Muscle layer of duodenum (tissue), 2 donors: ENCODE results near the gene ELFN1.

Experiments
- H3K27ac ChIP-seq: one replicate; pipeline ENCODE4 v1.7.0; 2013; ENCODE audit warnings: mild to moderate bottlenecking, low read length
- H3K27me3 ChIP-seq: one replicate; pipeline ENCODE4 v1.7.0; 2013; ENCODE audit warnings: low read depth, mild to moderate bottlenecking, control low read depth, low read length
- H3K36me3 ChIP-seq, 2 donors: one replicate each; pipeline ENCODE4 v1.7.0; 2013; ENCODE audit warnings: low read length in 2 of 2, control low read depth in 1 of 2, mild to moderate bottlenecking in 1 of 2; ENCODE audit not compliant: insufficient read depth in 2 of 2, control insufficient read depth in 1 of 2
- H3K4me1 ChIP-seq, 2 donors: one replicate each; pipeline ENCODE4 v1.7.0; 2013; ENCODE audit warnings: low read length in 2 of 2, mild to moderate bottlenecking in 2 of 2, control low read depth in 1 of 2, moderate library complexity in 1 of 2; ENCODE audit not compliant: insufficient read depth in 2 of 2, control insufficient read depth in 1 of 2
- H3K4me3 ChIP-seq, 2 donors: one replicate each; pipeline ENCODE4 v1.7.0; 2013; ENCODE audit warnings: low read length in 2 of 2, low read depth in 1 of 2, mild to moderate bottlenecking in 1 of 2
- H3K9me3 ChIP-seq, 2 donors: one replicate each; pipeline ENCODE4 v1.7.0; 2013; ENCODE audit warnings: low read length in 2 of 2, control low read depth in 1 of 2, mild to moderate bottlenecking in 1 of 2; ENCODE audit not compliant: control insufficient read depth in 1 of 2
- donor health status: healthy.

Gene ELFN1

DNA sequence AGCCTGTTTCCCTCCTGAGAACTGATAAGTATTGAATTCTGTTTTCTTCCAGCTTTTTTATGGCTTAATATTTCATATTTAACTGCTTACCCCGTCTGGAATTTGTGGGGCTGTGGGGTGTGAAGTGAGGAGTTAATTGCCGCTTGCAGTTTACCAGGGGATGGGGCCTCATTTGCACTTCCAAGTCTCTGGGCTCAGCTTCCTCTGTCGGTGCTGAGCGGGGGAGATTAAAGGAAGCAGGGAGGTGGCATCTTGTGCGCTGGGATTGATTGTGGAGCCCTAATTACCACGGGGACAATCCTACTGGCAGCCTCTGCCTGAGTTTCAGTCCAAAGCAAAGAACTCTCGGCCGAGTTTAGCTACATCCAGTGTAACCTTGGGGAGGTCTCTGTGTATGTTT, 33.4 kb downstream of the ELFN1 start:
- no peaks in the 10 kb centered on the region for H3K4me1 ChIP-seq
- H3K27me3 ChIP-seq = no peaks in the 10 kb centered on the region
- peaks cover 9 to 20% of the 10 kb centered on the region in 2 donors for H3K9me3 ChIP-seq
- H3K4me3 ChIP-seq = no peak overlapping the region
- no peaks in the 10 kb centered on the region for H3K36me3 ChIP-seq
- no peak overlapping the region for H3K27ac ChIP-seq

DNA sequence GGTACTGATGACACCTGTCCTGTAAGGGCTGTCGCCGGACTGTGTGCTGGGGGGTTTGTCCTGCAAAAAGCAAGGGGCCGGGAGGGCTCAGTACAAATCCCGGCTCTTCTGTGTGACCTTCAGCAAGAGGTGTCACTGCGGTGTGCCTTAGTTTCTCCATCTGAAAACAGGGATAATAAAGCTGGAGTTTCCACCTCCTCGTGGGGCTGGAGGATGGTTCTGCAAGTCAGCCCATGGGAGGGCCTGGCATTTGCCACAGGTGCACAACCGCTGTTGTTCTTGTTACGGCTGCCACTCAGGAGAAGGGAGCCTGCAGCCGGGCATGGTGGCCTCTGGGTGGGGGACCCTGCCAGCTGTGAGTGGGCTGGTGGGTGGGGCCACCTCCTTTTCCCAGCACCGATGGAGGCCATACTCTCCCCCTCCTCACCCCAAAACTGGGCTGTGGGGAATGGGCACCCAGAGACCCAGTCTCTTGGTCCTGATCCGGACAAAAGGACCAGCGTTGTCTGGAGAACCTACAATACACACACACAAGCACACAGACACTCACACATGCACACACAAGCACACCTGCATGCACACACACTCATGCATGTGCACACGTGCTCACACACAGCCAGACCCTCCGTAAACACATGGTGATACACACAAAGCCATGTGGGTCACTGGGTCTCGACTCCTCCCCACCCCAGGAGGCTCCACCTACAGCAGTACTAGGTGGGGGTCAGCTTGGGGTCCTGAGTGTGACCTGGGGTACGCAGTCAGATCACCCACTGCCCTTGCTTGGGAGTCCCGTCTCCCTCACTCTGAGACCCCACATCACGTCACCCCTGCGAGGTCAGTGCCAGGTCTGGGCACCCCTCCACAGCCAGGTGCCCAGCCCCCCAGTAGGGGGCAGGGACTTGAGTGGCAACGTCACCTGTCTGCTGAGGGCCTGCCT, 34.1 kb downstream of the ELFN1 start:
- no peak overlapping the region for H3K27ac ChIP-seq
- no peaks in the 10 kb centered on the region for H3K36me3 ChIP-seq
- H3K9me3 ChIP-seq = peaks cover 13 to 20% of the 10 kb centered on the region in 2 donors
- no peaks in the 10 kb centered on the region for H3K27me3 ChIP-seq
- no peak overlapping the region for H3K4me3 ChIP-seq
- H3K4me1 ChIP-seq = no peaks in the 10 kb centered on the region

DNA sequence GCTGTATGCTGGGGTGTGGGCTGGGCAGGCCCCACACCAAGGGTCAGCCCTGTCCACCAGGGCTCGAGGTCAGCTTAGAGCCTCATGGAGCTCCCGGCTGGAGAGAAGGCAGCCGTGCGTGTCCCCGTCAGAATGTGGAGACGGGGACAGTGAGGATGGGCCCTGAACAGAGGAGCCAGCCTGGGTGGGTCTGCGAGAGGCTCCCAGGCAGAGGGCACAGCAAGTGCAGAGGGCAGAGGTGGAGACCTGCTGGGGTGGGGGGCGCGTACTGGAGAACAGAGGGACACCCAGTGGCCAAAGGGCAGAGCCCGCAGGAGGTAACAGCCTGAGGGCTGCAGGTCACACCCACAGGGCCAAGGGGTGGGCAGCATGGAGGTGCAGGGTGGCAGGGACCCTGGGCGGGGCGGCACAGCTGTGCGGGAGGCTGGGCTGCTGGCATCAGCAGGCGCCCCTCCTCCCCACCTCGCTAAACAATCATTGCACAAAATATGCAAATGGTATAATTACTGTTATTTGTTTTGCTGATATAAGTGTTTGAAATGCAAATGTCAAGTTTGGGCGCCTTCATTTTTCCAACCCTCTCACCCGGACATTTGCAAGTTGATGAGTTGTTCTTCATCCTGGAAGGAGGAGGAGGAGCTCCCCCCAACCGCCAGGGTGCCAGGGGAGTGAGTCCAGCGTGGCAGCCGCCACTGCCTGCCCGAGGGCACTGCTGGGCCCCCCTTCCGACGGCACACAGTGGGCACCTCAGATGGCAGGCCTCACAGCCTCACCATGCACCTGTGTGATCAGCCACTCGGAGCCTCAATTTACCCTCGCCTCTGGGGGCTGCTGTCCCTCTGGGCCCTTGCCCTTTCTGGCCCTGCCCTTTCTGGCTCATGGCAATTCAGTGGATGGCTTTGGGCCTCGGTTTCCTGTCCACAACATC, 35.0 kb downstream of the ELFN1 start:
- Histone ChIP-seq H3K4me3 (no peak overlapping the region), H3K4me1 (no peaks in the 10 kb centered on the region), H3K36me3 (no peaks in the 10 kb centered on the region), H3K9me3 (peaks cover 23 to 26% of the 10 kb centered on the region in 2 donors), H3K27ac (no peak overlapping the region), H3K27me3 (no peaks in the 10 kb centered on the region)

DNA sequence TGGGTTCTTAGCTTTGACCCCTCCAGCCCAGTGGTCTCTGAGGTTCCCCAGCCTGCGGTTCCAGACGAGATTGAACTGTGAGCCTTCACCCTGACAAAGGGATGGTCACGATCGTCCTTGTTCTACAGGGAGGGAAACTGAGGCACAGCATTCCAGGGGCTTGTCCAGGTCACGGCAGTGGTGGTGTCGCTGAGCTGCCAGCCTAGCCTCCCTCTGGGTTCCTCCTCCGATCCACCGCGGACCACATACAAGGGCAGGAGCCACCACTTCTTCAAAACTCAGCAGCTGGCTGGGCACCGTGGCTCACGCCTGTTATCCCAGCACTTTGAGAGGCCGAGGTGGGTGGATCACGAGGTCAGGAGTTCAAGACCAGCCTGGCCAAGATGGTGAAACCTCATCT, 35.8 kb downstream of the ELFN1 start:
- Histone ChIP-seq H3K4me1 (no peaks in the 10 kb centered on the region), H3K36me3 (no peaks in the 10 kb centered on the region), H3K27me3 (peaks cover 5% of the 10 kb centered on the region), H3K9me3 (peaks cover 25 to 29% of the 10 kb centered on the region in 2 donors), H3K4me3 (no peak overlapping the region), H3K27ac (no peak overlapping the region)

DNA sequence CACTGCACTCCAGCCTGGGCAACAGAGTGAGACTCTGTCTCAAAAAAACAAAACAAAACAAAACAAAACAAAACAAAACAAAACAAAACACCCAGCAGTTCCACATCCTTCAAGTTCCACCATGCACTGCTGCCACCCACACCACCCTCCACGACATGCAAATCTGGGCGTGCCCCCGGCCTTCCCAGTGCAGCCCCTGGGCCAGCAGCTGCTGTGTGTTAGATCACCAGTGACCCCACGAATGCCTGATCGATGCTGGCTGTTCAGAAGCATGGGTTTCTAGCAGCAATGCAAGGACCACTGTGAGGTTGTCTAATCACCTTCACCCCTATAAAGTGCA, 36.3 kb downstream of the ELFN1 start:
- Histone ChIP-seq H3K27ac (no peak overlapping the region), H3K27me3 (peaks cover 5% of the 10 kb centered on the region), H3K9me3 (peaks cover 25 to 29% of the 10 kb centered on the region in 2 donors), H3K4me3 (no peak overlapping the region), H3K36me3 (no peaks in the 10 kb centered on the region), H3K4me1 (no peaks in the 10 kb centered on the region)

DNA sequence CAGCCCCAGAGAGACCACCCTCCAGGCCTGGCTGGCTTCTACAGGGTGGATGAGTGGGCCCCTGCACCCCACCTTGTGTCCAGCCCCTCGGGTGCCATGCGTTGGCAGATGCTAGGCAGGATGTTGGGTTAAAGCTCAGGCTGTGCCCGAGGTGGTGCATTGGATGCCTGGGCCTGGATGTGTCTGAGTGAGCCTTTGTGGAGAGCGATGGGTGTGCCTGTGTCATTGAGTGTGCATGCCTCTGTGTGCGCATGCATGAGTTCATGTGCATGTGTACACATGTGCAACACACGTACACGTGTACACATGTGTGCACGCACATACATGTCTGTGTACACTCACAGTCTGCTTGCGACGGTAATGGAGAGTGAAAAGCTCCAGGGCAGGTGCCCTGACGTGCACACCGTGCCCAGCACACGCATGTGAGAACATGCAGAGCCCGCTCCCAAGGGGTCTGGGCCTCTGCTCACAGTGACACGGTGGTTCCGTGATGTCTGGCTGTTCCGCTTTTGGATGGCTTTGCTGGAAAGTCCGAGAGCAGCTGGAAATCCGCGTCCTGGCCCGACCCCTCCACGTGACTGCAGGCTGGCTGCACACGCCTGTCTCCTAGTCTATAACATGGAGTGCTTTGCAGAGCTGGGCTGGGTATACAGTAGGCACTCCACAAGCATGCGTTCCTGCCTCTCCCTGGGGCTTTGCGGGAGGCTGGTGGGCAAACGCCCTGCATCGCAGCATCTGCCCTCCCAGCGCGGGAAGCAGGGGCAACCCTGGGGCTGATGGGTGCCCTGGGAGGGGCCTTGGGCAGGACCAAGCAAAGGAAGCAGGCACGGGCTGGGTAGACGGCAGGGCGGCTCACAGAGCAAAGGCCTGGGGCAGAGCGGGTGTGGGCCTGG, 36.9 kb downstream of the ELFN1 start:
- Histone ChIP-seq H3K9me3 (peaks cover 25 to 27% of the 10 kb centered on the region in 2 donors), H3K27me3 (peaks cover 5% of the 10 kb centered on the region), H3K27ac (no peak overlapping the region), H3K4me3 (no peak overlapping the region), H3K36me3 (no peaks in the 10 kb centered on the region), H3K4me1 (no peaks in the 10 kb centered on the region)

DNA sequence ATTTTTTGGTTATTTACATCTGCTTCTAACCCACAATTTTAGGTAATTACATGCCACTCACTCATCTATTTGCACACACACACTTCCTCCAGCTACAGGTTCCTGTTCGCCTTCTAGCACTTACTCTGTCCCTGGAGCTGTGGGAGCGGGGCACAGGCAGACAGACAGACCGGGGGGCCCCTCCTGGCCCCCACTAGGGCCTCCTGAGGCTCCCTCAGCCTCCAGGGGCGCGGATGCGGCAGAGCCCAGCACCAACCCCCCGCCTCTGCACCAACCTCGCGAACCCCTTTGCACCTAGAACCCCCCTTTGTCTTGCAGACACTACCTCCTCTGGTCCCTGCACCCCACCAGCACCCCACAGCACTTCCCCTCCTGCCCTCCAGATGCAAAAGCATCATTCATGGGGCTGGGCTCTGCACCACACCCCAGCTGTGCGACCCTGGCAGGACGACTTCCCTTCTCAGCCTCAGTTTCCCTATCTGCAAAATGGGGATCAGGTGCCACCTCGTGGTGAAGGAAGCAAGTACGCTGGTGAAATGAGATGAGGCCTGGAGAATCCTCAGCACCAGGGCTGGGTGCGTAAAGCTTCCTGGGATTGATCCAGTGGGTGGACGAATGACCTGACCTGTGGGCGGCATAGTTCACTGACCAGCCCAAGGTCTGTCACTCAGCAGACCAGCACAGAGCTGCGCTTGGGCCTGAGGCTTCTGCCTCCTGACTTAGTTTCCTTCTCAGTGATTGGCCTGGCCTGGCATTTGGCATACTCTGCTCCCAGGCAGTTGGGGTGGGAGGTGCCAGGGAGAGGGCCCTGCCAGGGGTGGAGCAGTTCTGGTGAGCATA, 37.9 kb downstream of the ELFN1 start:
- Histone ChIP-seq H3K36me3 (no peaks in the 10 kb centered on the region), H3K27me3 (peaks cover 5% of the 10 kb centered on the region), H3K4me3 (no peak overlapping the region), H3K4me1 (no peaks in the 10 kb centered on the region), H3K9me3 (peaks cover 18 to 21% of the 10 kb centered on the region in 2 donors), H3K27ac (no peak overlapping the region)

DNA sequence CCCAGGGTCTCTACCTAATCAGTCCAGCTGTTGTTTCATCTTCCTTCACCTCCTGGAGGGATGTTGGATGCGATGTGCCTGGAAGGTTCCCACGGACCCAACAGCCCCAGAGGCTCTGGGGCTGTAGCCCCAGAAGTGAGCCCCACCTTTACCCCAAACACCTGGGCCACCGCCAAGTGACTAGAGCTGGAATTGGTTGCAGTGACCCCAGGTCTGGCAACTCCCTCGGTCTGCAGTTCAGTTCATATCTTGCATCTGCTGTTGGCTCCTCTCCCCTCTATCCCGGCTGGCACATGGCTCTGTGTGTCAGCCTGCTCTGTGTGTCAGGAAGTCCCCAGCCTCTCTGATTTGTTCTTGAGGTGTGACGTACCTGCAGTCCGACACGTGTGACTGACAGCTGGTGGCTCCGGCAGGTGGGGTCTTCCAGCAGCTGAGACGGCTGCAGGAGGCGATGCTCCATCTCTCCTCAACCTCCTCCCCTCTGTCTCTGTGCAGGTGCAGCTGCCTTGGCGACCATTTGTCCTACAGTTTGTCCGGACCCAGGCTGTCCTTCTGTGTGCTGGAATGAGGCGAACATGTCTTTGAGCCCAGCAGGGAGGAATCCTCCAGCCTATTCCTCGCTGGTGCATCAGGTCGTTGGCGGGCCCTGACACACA, 38.6 kb downstream of the ELFN1 start:
- no peaks in the 10 kb centered on the region for H3K36me3 ChIP-seq
- peaks cover 5% of the 10 kb centered on the region for H3K27me3 ChIP-seq
- no peak overlapping the region for H3K4me3 ChIP-seq
- H3K27ac ChIP-seq = no peak overlapping the region
- peaks cover 12 to 16% of the 10 kb centered on the region in 2 donors for H3K9me3 ChIP-seq
- no peaks in the 10 kb centered on the region for H3K4me1 ChIP-seq

DNA sequence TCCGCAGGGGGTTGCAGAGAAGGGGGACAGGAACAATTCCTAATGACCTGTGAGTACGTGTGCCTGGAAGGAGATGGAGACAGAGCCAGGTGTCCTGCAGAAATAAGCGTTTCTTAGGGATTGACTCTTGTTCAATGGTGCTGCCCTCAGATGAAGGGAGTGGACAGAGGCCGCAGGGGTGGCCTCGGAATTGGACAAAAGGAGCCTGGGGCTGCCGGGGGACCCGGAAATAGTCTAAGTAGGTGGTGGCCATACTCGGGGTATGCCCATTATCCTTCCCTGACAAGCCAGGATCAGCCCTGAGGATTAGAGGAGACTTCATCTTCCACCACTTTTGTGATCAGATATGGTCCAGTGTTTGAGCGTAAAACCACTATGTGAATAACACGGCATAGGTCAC, 39.2 kb downstream of the ELFN1 start:
- peaks cover 5% of the 10 kb centered on the region for H3K27me3 ChIP-seq
- no peaks in the 10 kb centered on the region for H3K36me3 ChIP-seq
- no peak overlapping the region for H3K4me3 ChIP-seq
- no peak overlapping the region for H3K27ac ChIP-seq
- H3K9me3 ChIP-seq = peaks cover 9 to 16% of the 10 kb centered on the region in 2 donors
- H3K4me1 ChIP-seq = no peaks in the 10 kb centered on the region

DNA sequence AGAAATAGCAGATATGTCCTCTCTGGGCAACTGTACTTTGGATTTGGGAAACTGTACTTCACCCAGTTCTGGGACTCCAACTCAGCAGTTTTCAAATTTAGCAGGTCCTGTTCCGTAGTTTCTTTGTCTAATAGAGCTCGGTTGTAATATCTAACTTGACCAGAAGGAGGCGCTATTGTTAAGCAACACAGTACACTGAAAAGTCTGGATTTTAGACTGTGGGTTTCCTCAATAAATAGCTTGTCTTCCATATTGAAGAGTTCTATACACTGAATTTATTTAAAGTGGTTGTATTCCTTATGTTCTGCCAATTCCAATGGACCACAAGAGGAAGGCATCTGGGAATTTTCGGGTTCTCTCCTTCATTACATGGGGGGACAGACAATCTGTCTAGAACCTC, 39.8 kb downstream of the ELFN1 start:
- peaks cover 5% of the 10 kb centered on the region for H3K27me3 ChIP-seq
- no peak overlapping the region for H3K4me3 ChIP-seq
- peaks cover 14 to 16% of the 10 kb centered on the region in 2 donors for H3K9me3 ChIP-seq
- no peaks in the 10 kb centered on the region for H3K36me3 ChIP-seq
- no peak overlapping the region for H3K27ac ChIP-seq
- no peaks in the 10 kb centered on the region for H3K4me1 ChIP-seq
